Hindlimb muscle (tissue), 1 donor: ENCODE measurements around the gene STOM. TPM values are rescaled to one million over a fixed set of nuclear protein-coding genes. Genes with fewer than 3 reads are reported as not detected.

Source experiments
- DNase-seq: peaks from one replicate; pipeline ENCODE4 v3.0.0-alpha.2; 2013
- polyA plus RNA-seq: library from polyadenylated mRNA; unstranded; fragments of 120-200 nt; gene quantifications from one replicate; pipeline ENCODE4 v1.2.1, GENCODE V29; 2013; ENCODE audit not compliant: insufficient read length

STOM gene
- polyA plus RNA-seq, 1 donor = 72.6 TPM

DNA sequence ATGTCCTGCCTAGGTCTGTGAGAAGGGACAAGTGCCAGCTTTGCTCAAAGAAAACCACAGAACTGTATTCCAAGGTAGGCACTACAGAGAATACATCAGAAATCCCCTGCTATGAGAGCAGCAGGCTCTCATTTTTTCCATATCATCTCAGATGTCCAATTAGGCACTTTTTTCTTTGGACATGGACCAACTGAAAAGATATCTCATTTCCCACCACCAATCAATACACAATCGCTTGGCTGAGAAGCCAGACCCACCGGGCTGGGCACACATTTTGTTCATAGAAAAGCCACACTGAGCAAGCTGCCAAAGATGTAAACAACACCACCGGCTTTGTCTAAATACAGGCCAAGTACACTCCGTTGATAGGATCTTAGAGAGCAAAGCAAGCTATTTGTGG lies 25.9 kb downstream of the STOM start:
- no peak for DNase-seq

DNA sequence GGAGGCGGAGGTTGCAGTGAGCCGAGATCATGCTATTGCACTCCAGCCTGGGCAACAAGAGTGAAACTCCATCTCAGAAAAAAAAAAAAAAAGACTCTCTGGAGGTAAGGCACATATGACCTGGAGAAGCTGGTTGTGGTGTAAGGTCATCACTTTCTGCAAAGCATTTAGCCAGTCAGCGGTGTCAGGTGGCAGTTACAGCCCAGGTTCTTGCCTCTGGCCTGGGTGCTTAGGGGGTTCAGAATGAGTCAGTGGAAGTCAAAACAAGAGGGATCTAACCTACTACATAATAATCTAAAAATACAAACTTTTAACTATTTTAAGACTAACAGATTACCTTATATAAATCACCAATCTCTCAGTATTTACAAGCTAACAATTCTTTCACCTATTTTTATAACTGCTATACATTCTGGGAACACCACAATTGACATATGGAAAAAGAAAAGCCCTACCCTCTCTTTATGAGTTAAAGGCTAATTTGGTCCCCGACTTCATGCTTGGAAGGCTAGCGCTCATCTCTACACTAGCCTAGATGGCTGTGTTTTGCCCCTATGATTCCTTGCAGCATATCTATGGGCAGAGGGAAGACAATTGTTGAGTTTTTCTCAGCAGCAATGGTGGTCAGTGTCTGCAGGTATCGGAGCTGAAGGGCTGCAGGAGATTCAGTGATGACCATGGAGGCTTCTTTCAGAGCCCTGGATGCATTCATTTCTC lies 29.2 kb downstream of the STOM start:
- no peak for DNase-seq

GRCh38 chr9:121339437-121339836 lies 30.6 kb downstream of the STOM start:
- DNase-seq = no peak

DNA sequence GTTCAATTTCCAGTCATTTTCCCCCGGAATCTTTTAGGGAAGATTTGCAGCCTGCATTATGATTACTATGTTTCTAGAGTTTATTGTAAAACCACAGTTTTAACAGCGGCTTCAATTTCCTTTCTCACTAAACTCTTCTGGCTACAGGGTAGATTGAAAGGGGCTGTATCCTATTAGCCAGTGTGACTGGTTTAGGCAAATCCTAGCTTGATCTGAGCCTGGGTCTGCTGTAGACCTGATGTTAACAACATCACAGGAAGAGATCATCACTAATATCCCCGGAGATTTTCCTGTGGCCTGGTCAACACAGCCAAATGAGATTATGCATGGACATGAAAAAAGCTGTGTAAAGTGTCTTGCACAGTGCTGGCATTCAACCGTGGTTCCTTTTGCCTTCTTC lies 33.4 kb downstream of the STOM start:
- no peak for DNase-seq

GRCh38 chr9:121333950-121334773 lies 35.9 kb downstream of the STOM start:
- no peak for DNase-seq

- no peak for DNase-seq
These were observed 37.9 kb downstream of the STOM start for GRCh38 chr9:121331992-121332685.

GRCh38 chr9:121331549-121331948 lies 38.5 kb downstream of the STOM start:
- DNase-seq = no peak

GRCh38 chr9:121328876-121329681 lies 41.0 kb downstream of the STOM start:
- no peak for DNase-seq

DNA sequence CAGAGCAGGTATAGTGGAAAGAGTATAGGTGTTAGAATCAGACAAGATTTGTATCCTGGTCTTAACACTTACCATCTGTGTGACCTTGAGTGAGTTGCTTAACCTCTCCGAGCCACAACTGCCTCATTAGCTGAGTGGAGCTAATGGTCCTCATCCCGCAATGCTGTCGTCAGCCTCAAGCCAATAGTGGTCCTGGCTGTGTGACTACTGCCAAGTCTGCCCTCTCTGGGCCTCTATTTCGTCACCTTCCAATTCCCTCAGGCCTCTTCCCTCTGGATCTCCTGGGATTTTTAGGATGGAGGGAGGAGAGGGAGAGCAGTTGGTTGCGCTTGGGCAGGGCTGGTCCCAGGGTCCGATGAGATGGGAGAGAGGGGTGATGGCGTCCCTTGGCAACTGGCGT lies 41.6 kb downstream of the STOM start:
- no peak for DNase-seq

- DNase-seq = no peak
These were observed 43.0 kb downstream of the STOM start for GRCh38 chr9:121326901-121327613.

- peak; percentile 89 for DNase-seq
These were observed 43.8 kb downstream of the STOM start for GRCh38 chr9:121326130-121326838.

GRCh38 chr9:121325387-121325786 lies 44.7 kb downstream of the STOM start:
- no peak for DNase-seq

DNA sequence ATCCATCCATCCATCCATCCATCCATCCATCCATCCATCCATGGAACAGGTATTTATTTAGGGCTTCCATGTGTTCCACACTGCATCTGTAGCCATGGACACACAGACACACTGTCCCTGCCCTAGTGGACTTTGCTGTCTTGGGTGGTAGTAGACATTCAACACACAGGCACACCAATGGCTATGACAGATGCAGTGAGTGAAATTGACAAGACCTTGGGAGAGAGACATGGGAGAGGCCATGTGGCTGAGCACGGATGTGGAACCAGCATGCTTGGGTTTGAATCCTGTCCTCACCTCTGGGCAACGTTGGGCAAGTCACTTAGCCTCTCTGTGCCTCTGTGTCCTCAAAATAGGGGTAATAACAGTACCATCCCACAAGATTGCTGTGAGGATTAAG lies 45.3 kb downstream of the STOM start:
- no peak for DNase-seq

DNA sequence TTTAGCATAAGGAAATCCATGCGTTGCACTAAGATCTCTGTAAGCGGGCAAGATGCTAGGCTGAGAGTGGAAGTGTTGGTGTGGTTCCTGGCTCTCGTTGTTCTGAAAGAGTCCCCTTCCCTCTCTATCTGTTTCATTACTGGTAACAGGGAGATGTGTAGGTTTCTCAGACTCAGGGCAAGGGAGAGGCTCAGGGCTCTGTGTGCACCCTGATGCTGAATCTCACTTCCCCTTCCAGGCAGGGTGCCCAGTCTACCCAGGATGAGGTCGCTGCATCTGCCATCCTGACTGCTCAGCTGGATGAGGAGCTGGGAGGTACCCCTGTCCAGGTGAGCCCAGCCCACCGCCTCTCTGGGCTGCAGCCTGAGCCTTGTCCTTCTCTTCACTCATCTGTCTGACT lies 45.7 kb downstream of the STOM start:
- DNase-seq = no peak

- DNase-seq = no peak
These were observed 46.5 kb downstream of the STOM start for GRCh38 chr9:121323449-121324151.

- no peak for DNase-seq
These were observed 47.2 kb downstream of the STOM start for GRCh38 chr9:121322737-121323448.

- DNase-seq = no peak
These were observed 47.9 kb downstream of the STOM start for GRCh38 chr9:121322037-121322736.

DNA sequence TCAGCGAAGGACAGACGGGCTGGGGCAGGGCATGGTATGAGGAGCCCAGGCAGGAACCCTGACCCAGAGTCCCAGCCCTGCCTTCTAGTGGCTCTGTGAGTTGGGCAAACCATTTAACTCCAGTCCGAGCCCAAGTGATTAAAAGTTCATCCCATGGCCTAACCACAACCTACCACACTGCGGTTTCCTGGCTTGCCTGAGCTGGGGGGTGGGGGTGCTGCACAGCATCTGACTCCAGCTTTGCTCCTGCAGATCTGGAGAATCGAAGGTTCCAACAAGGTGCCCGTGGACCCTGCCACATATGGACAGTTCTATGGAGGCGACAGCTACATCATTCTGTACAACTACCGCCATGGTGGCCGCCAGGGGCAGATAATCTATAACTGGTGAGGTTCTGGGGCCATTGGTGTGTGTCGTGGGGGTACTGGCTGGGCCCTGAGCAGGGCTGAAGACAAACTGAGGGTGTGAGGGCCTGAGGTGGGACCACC lies 49.0 kb downstream of the STOM start:
- no peak for DNase-seq

- DNase-seq = no peak
These were observed 50.7 kb downstream of the STOM start for GRCh38 chr9:121319383-121319780.
